GM23248 (cell line): ENCODE measurements around the gene ARHGDIA. TPM values are rescaled to one million over a fixed set of nuclear protein-coding genes. Genes with fewer than 3 reads are reported as not detected.

Experiments used
- DNase-seq: peaks from one replicate; pipeline ENCODE4 v3.0.0-alpha.2; 2015
- H2AFZ ChIP-seq: fragments of 200-600 bp; sonication (generic); 2 replicates; pipeline ENCODE4 v1.6.1; 2016; ENCODE audit warnings: antibody characterized with exemption
- H3F3A ChIP-seq: fragments of 200-600 bp; sonication (generic); 2 replicates; pipeline ENCODE4 v1.6.1; 2016; ENCODE audit warnings: mild to moderate bottlenecking, antibody characterized with exemption, mixed run types; ENCODE audit not compliant: insufficient read depth
- H3K27ac ChIP-seq: fragments of 200-600 bp; sonication (generic); 2 replicates; pipeline ENCODE4 v1.5.1; 2016; ENCODE audit warnings: mild to moderate bottlenecking
- H3K27me3 ChIP-seq: fragments of 200-600 bp; sonication (generic); replicated peaks from 2 replicates; pipeline ENCODE4 v1.6.1; 2016; ENCODE audit warnings: mild to moderate bottlenecking; ENCODE audit not compliant: insufficient read depth
- H3K36me3 ChIP-seq: fragments of 200-600 bp; sonication (generic); 2 replicates; pipeline ENCODE4 v1.6.1; 2016; ENCODE audit warnings: low read depth, mild to moderate bottlenecking
- H3K4me1 ChIP-seq: fragments of 200-600 bp; sonication (generic); 2 replicates; pipeline ENCODE4 v1.6.1; 2016; ENCODE audit warnings: mild to moderate bottlenecking; ENCODE audit not compliant: insufficient read depth
- H3K4me2 ChIP-seq: fragments of 200-600 bp; sonication (generic); one replicate; pipeline ENCODE4 v1.6.1; 2016; ENCODE audit warnings: mild to moderate bottlenecking; ENCODE audit not compliant: unreplicated experiment
- H3K4me3 ChIP-seq: fragments of 200-600 bp; sonication (generic); 2 replicates; pipeline ENCODE4 v1.5.1; 2016; ENCODE audit warnings: mild to moderate bottlenecking
- H3K79me2 ChIP-seq: fragments of 200-600 bp; sonication (generic); 2 replicates; pipeline ENCODE4 v1.6.1; 2016; ENCODE audit warnings: mild to moderate bottlenecking; ENCODE audit not compliant: insufficient read depth
- H3K9ac ChIP-seq: fragments of 200-600 bp; sonication (generic); 2 replicates; pipeline ENCODE4 v1.6.1; 2016; ENCODE audit warnings: mild to moderate bottlenecking
- H3K9me2 ChIP-seq: fragments of 200-600 bp; sonication (generic); 2 replicates; pipeline ENCODE4 v1.6.1; 2016; ENCODE audit warnings: mixed run types, mild to moderate bottlenecking, moderate library complexity; ENCODE audit not compliant: insufficient read depth
- H3K9me3 ChIP-seq: fragments of 200-600 bp; sonication (generic); one replicate; pipeline ENCODE4 v1.6.1; 2017; ENCODE audit warnings: low read depth
- H4K20me1 ChIP-seq: fragments of 200-600 bp; sonication (generic); 2 replicates; pipeline ENCODE4 v1.6.0; 2016; ENCODE audit not compliant: insufficient read depth
- EZH2 ChIP-seq: fragments of 200-600 bp; sonication (generic); IDR thresholded peaks from 2 replicates; pipeline ENCODE4 v1.6.1; 2018; ENCODE audit warnings: antibody characterized with exemption, mild to moderate bottlenecking; ENCODE audit not compliant: insufficient read depth, poor library complexity, severe bottlenecking
- EZH2phosphoT487 ChIP-seq: fragments of 200-600 bp; sonication (generic); IDR thresholded peaks from 2 replicates; pipeline ENCODE4 v1.6.1; 2018; ENCODE audit warnings: antibody characterized with exemption, moderate library complexity, mild to moderate bottlenecking, low read depth; ENCODE audit not compliant: insufficient read depth
- WGBS, 2 experiments: methylation state at CpG; one replicate each; pipeline ENCODE4 v1.1.6; 2015 to 2017; ENCODE audit warnings: low lambda C conversion rate in 2 of 2, low coverage in 1 of 2; ENCODE audit errors: missing lambda C conversion rate in 2 of 2; 5-methylcytosine and 5-hydroxymethylcytosine counted together
- in situ Hi-C: fragments of 300-500 bp; cut with MboI; formaldehyde crosslinking; loops from 2 replicates; pipeline ENCODE4 v1.15.0; 2020
- polyA plus RNA-seq: library from polyadenylated mRNA; unstranded; fragments of >200 nt; fragmentation: Nextera tagmentation; extraction: Ambion mirVana; gene quantifications from 2 replicates; pipeline ENCODE4 v1.2.1, GENCODE V29; 2016
- total RNA-seq: library from RNA; depleted of rRNA; stranded (reverse); fragments of >200 nt; shearing (Covaris generic); gene quantifications from 2 replicates; pipeline ENCODE4 v1.2.3, GENCODE V29; 2014

ARHGDIA gene
- total and polyA plus RNA-seq, 2 experiments from 2014 or later = 208 to 310 TPM

DNA sequence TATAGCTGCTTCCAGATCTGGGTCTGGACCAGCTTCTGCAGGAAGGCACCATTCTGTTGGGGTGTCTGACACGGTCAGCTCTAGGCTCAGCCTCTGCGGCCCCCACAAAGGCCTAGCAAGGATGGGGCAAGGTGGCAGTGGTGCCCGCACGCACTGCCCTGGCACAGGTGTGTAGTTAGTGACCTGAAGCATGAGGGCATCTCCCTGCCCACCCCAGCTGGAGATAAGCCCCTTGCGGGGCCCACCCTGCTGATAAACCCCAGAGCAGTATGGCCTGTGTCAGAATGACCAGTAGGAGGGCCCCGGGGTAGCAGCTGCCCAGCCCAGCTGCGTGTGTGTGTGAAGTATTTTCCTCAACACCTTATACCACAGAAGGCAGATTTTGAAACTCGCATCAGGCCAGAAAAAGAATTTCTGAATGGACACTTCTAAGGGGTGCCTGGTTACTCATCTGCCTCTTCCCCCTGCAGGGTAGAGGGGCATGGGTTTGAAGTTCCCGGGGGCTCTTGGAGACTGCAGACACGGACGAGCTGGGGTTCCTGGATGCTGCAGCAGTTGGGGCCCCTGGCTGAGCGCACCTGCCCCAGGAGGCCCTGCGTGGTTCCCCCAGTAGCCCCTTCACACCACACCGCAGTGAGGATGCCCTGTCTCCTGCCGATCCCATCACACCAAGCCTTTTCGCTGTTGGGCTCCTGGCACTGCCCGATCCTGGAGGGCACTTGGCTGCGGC, 4.5 kb downstream of the ARHGDIA start:
- Histone ChIP-seq H4K20me1 (no peaks in the 10 kb centered on the region), H3K9ac (peak overlapping the region; percentile 44), H3F3A (peaks cover 43% of the 10 kb centered on the region), H3K4me1 (peaks cover 21% of the 10 kb centered on the region), H3K27me3 (no peaks in the 10 kb centered on the region), H3K79me2 (peaks cover 68% of the 10 kb centered on the region), H3K9me3 (no peaks in the 10 kb centered on the region), H3K4me3 (no peak overlapping the region), H3K4me2 (no peak overlapping the region), H3K36me3 (no peaks in the 10 kb centered on the region), H3K27ac (peak overlapping the region; percentile 90), H3K9me2 (no peaks in the 10 kb centered on the region), H2AFZ (no peak overlapping the region)
- 73 to 74% methylated on average over 16 to 18 of the region's 18 CpGs for WGBS, 2 experiments
- TF ChIP-seq EZH2phosphoT487 = no peak
- no peak for TF ChIP-seq EZH2
- in situ Hi-C loops = no loop called here
- peak; percentile 45 for DNase-seq

GRCh38 chr17:81865733-81866439, 5.3 kb downstream of the ARHGDIA start:
- Histone ChIP-seq H3F3A (peaks cover 45% of the 10 kb centered on the region), H2AFZ (no peak overlapping the region), H3K27me3 (no peaks in the 10 kb centered on the region), H3K4me3 (no peak overlapping the region), H3K79me2 (peaks cover 68% of the 10 kb centered on the region), H3K9me2 (no peaks in the 10 kb centered on the region), H3K4me1 (peaks cover 21% of the 10 kb centered on the region), H3K4me2 (no peak overlapping the region), H3K36me3 (no peaks in the 10 kb centered on the region), H3K9ac (peak overlapping the region; percentile 44; the same call in 1 of the 2 replicates), H4K20me1 (no peaks in the 10 kb centered on the region), H3K9me3 (no peaks in the 10 kb centered on the region), H3K27ac (peak overlapping the region; percentile 90)
- in situ Hi-C loops = no loop called here
- 63 to 66% methylated on average over 17 to 18 of the region's 18 CpGs for WGBS, 2 experiments
- peak; percentile 58 for DNase-seq
- TF ChIP-seq EZH2 (no peak), EZH2phosphoT487 (no peak)

- no peaks in the 10 kb centered on the region for H3K36me3 ChIP-seq
- TF ChIP-seq EZH2 (no peak), EZH2phosphoT487 (no peak)
- peak overlapping the region; percentile 44; the same call in 1 of the 2 replicates for H3K9ac ChIP-seq
- peaks cover 21% of the 10 kb centered on the region for H3K4me1 ChIP-seq
- no peak overlapping the region for H3K4me2 ChIP-seq
- H3K9me2 ChIP-seq = no peaks in the 10 kb centered on the region
- no peak overlapping the region for H3K4me3 ChIP-seq
- H3F3A ChIP-seq = peaks cover 45% of the 10 kb centered on the region
- no peak for DNase-seq
- in situ Hi-C loops = no loop called here
- H2AFZ ChIP-seq = no peak overlapping the region
- no peaks in the 10 kb centered on the region for H4K20me1 ChIP-seq
- no peaks in the 10 kb centered on the region for H3K27me3 ChIP-seq
- WGBS, 2 experiments = 93 to 96% methylated on average over 8 of the region's 8 CpGs
- peaks cover 64% of the 10 kb centered on the region for H3K79me2 ChIP-seq
- H3K27ac ChIP-seq = peak overlapping the region; percentile 90; the same call in 1 of the 2 replicates
- no peaks in the 10 kb centered on the region for H3K9me3 ChIP-seq
These were observed 5.8 kb downstream of the ARHGDIA start for GRCh38 chr17:81865358-81865732.

GRCh38 chr17:81863833-81864768, 7.0 kb downstream of the ARHGDIA start:
- peaks cover 21% of the 10 kb centered on the region for H3K4me1 ChIP-seq
- H3K9me2 ChIP-seq = no peaks in the 10 kb centered on the region
- WGBS, 2 experiments = 84% methylated on average over 9 of the region's 9 CpGs
- no peaks in the 10 kb centered on the region for H3K9me3 ChIP-seq
- no peaks in the 10 kb centered on the region for H3K27me3 ChIP-seq
- no peak overlapping the region for H2AFZ ChIP-seq
- in situ Hi-C loops = no loop called here
- H3K36me3 ChIP-seq = no peaks in the 10 kb centered on the region; the same call in 1 of the 2 replicates
- H3K79me2 ChIP-seq = peaks cover 64% of the 10 kb centered on the region
- peaks cover 45% of the 10 kb centered on the region for H3F3A ChIP-seq
- no peaks in the 10 kb centered on the region for H4K20me1 ChIP-seq
- H3K4me3 ChIP-seq = no peak overlapping the region
- peak overlapping the region; percentile 96 for H3K27ac ChIP-seq
- peak; percentile 39 for DNase-seq
- TF ChIP-seq EZH2phosphoT487 = no peak
- TF ChIP-seq EZH2 = no peak
- H3K4me2 ChIP-seq = no peak overlapping the region
- H3K9ac ChIP-seq = peak overlapping the region; percentile 11; the same call in 1 of the 2 replicates
